GM23338 (cell line): Measurements from ENCODE around the gene KCNQ1OT1. TPM values are rescaled to one million over a fixed set of nuclear protein-coding genes. Genes with fewer than 3 reads are reported as not detected.
A peak's percentile ranks its signal among the peaks of the same experiment; 100 is the strongest.

Experiments used
- ATAC-seq: fragments of 200-7000 bp; cut with Tn5 transposase; 3 replicates; pipeline ENCODE4 v1.9.1; 2020
- DNase-seq: peaks from one replicate; pipeline ENCODE4 v3.0.0-alpha.2; 2015; ENCODE audit warnings: low spot score
- H2AFZ ChIP-seq: fragments of 200-600 bp; sonication (generic); 2 replicates; pipeline ENCODE4 v1.8.0; 2016; ENCODE audit warnings: antibody characterized with exemption, mild to moderate bottlenecking, moderate library complexity
- H3F3A ChIP-seq: fragments of 200-600 bp; sonication (generic); replicated peaks from 2 replicates; pipeline ENCODE4 v1.8.0; 2017; ENCODE audit warnings: antibody characterized with exemption, mixed run types, low read depth
- H3K27ac ChIP-seq: fragments of 200-600 bp; sonication (generic); 2 replicates; pipeline ENCODE4 v1.6.1; 2016; ENCODE audit warnings: low read depth
- H3K27me3 ChIP-seq: fragments of 200-600 bp; sonication (generic); 2 replicates; pipeline ENCODE4 v1.8.0; 2016; ENCODE audit warnings: mild to moderate bottlenecking, mixed run types, moderate library complexity; ENCODE audit not compliant: insufficient read depth
- H3K36me3 ChIP-seq: fragments of 200-600 bp; sonication (generic); 2 replicates; pipeline ENCODE4 v1.8.0; 2016; ENCODE audit warnings: mild to moderate bottlenecking; ENCODE audit not compliant: insufficient read depth
- H3K4me1 ChIP-seq: fragments of 200-600 bp; sonication (generic); 2 replicates; pipeline ENCODE4 v1.8.0; 2016; ENCODE audit warnings: mild to moderate bottlenecking, moderate library complexity; ENCODE audit not compliant: insufficient read depth
- H3K4me2 ChIP-seq: fragments of 200-600 bp; sonication (generic); 2 replicates; pipeline ENCODE4 v1.7.1; 2017; ENCODE audit warnings: mixed run types
- H3K4me3 ChIP-seq: fragments of 200-600 bp; sonication (generic); 2 replicates; pipeline ENCODE4 v1.6.1; 2016; ENCODE audit warnings: mixed run types
- H3K79me2 ChIP-seq: fragments of 200-600 bp; sonication (generic); replicated peaks from 2 replicates; pipeline ENCODE4 v1.8.0; 2017; ENCODE audit warnings: mild to moderate bottlenecking; ENCODE audit not compliant: insufficient read depth
- H3K9me2 ChIP-seq: fragments of 200-600 bp; sonication (generic); 2 replicates; pipeline ENCODE4 v1.8.0; 2017; ENCODE audit not compliant: insufficient read depth
- H4K20me1 ChIP-seq: fragments of 200-600 bp; sonication (generic); replicated peaks from 2 replicates; pipeline ENCODE4 v1.8.0; 2017; ENCODE audit warnings: mild to moderate bottlenecking; ENCODE audit not compliant: insufficient read depth
- H3K27ac Mint-ChIP-seq: 2 replicates; pipeline ENCODE4 v1.8.0; 2020; ENCODE audit warnings: inconsistent platforms, mild to moderate bottlenecking, moderate library complexity, mixed read lengths
- H3K27me3 Mint-ChIP-seq: 3 replicates; pipeline ENCODE4 v1.8.0; 2022; ENCODE audit warnings: low read depth, mild to moderate bottlenecking, moderate library complexity, mixed read lengths, inconsistent platforms; ENCODE audit not compliant: insufficient read depth, poor library complexity
- H3K36me3 Mint-ChIP-seq: 3 replicates; pipeline ENCODE4 v1.8.0; 2021; ENCODE audit warnings: low read depth, mild to moderate bottlenecking, inconsistent platforms, moderate library complexity, mixed read lengths
- H3K4me1 Mint-ChIP-seq: 3 replicates; pipeline ENCODE4 v1.8.0; 2020; ENCODE audit warnings: mild to moderate bottlenecking, inconsistent platforms, mixed read lengths
- H3K4me3 Mint-ChIP-seq: 3 replicates; pipeline ENCODE4 v1.8.0; 2021; ENCODE audit warnings: moderate library complexity, mild to moderate bottlenecking, inconsistent platforms, mixed read lengths
- H3K9me3 Mint-ChIP-seq: 3 replicates; pipeline ENCODE4 v1.8.0; 2020; ENCODE audit warnings: moderate library complexity, mild to moderate bottlenecking, inconsistent platforms, mixed read lengths
- CREB1 ChIP-seq: fragments of 250-450 bp; sonication (Bioruptor Pico); IDR thresholded peaks from 2 replicates; pipeline ENCODE4 v1.5.0; 2020; ENCODE audit warnings: low read depth, mild to moderate bottlenecking, moderate library complexity
- EZH2 ChIP-seq: fragments of 200-600 bp; sonication (generic); IDR thresholded peaks from one replicate; pipeline ENCODE4 v1.8.0; 2017; ENCODE audit warnings: antibody characterized with exemption, mild to moderate bottlenecking, low read depth; ENCODE audit not compliant: unreplicated experiment
- JUNB ChIP-seq: IDR thresholded peaks from one replicate; pipeline ENCODE4 v1.6.1; 2016; ENCODE audit warnings: antibody characterized with exemption; ENCODE audit not compliant: unreplicated experiment
- POLR2AphosphoS5 ChIP-seq: IDR thresholded peaks from 2 replicates; pipeline ENCODE4 v1.6.1; 2016; ENCODE audit warnings: antibody characterized with exemption, low read depth
- ZNF114 ChIP-seq: fragments of 250-450 bp; sonication (Bioruptor Pico); IDR thresholded peaks from 2 replicates; pipeline ENCODE4 v1.5.0; 2020; ENCODE audit warnings: mild to moderate bottlenecking, moderate library complexity
- polyA plus RNA-seq: library from polyadenylated mRNA; unstranded; fragments of >200 nt; fragmentation: Nextera tagmentation; extraction: Ambion mirVana; gene quantifications from 2 replicates; pipeline ENCODE4 v1.2.1, GENCODE V29; 2016
- total RNA-seq: library from RNA; depleted of rRNA; stranded (reverse); fragments of >200 nt; shearing (Covaris generic); gene quantifications from 2 replicates; pipeline ENCODE4 v1.2.3, GENCODE V29; 2014
- TF ChIP-seq, protein P1 (sequence below): IDR thresholded peaks from 2 replicates; pipeline ENCODE4 v1.6.1; 2016; ENCODE audit warnings: antibody characterized with exemption

The KCNQ1OT1 gene
- total and polyA plus RNA-seq, 2 experiments from 2014 or later = 1.5 to 4.2 TPM

DNA sequence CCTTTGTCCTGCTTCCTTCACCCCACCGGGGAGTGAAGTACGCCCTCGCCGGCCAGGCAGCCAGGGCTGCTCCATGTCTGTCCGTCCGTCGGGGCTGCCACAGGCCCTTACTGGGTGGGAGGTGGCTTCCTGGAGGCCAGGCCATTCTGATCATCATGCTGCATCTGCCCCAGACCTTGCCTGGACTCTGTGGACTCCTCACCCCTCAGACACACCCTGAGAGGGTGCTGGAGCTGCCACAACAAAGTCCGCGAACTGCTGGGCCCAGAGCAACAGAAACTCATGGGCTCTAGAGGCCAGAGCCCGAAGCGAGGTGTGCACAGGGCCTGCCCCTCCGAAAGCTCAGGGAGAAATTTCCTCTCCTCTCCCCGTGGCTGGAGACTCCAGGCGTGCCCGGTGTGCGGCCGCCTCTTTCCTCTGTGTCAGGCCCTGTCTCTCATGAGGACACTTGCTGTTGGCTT, 124.2 kb downstream of the KCNQ1OT1 start:
- Histone ChIP-seq H4K20me1 (no peaks in the 10 kb centered on the region), H3K79me2 (no peaks in the 10 kb centered on the region), H3K27me3 (peaks cover 3% of the 10 kb centered on the region), H3K4me1 (no peaks in the 10 kb centered on the region), H3F3A (no peaks in the 10 kb centered on the region), H3K36me3 (no peaks in the 10 kb centered on the region), H3K4me3 (no peak overlapping the region), H3K27ac (no peak overlapping the region), H2AFZ (no peak overlapping the region), H3K9me2 (no peaks in the 10 kb centered on the region), H3K4me2 (no peak overlapping the region)
- Mint-ChIP-seq H3K9me3 (no peaks in the 10 kb centered on the region), H3K27ac (no peak overlapping the region), H3K36me3 (no peaks in the 10 kb centered on the region), H3K27me3 (peaks cover 38% of the 10 kb centered on the region), H3K4me3 (no peak overlapping the region), H3K4me1 (peaks cover 4% of the 10 kb centered on the region; the same call in 2 of the 3 replicates)
- ATAC-seq = no peak
- DNase-seq = no peak
- no peak for TF ChIP-seq ZNF114 (CRISPR knock-in tag)
- TF ChIP-seq, protein P1, sequence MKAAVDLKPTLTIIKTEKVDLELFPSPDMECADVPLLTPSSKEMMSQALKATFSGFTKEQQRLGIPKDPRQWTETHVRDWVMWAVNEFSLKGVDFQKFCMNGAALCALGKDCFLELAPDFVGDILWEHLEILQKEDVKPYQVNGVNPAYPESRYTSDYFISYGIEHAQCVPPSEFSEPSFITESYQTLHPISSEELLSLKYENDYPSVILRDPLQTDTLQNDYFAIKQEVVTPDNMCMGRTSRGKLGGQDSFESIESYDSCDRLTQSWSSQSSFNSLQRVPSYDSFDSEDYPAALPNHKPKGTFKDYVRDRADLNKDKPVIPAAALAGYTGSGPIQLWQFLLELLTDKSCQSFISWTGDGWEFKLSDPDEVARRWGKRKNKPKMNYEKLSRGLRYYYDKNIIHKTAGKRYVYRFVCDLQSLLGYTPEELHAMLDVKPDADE = no peak
- TF ChIP-seq EZH2 = no peak

DNA sequence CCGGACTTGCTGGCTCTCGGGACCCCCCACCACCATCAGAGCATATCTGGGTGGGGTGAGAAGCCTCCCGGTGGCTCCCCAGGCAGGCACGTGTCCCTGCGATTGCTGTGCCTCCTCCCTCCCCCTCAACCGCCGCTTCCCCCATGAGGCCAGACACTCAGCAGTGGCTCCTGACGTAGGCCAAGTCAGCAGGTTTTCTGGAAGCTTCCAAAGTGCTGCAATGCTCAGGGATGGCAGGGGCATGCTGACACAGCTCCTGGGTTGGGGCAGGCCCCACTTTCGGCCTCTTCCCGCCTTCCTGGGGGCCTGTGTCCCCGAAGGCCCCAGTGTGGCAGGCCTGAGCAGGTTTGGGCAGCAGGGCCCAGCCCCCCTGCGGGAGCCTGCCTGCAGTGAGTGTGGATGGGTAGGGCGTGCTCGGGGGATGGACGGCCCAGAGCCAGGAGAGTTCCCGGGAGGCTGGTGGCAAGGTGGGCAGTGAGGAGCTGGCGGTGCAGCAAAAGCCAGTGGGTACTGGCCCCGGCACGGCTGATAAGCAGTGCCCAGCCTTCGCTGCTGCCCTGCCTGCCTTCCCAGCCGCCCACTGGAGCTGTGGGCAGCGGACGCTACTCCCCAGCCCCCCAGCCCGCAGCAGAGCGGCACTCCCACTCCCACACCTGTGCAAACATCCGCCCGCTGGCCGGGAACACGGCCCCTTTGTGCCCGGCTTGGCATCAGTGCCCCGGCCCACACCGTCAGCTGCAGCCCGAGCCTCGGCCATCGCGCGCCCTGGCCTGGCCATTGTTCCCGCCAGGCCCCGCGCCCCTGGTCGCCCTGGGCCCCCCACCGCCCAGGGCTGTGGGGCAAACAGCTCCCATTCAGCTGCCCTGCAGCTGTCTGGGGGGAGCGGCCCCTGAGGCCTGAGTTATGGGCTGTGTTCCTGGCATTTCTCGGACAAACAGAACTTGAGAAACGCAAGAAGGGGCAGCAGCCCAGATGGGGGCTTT, 125.0 kb downstream of the KCNQ1OT1 start:
- no peak overlapping the region for H3K4me3 Mint-ChIP-seq
- DNase-seq (no peak), ATAC-seq (peak; percentile 10)
- Histone ChIP-seq H3K79me2 (no peaks in the 10 kb centered on the region), H3K36me3 (no peaks in the 10 kb centered on the region), H3F3A (no peaks in the 10 kb centered on the region), H3K27ac (no peak overlapping the region), H4K20me1 (no peaks in the 10 kb centered on the region), H3K4me3 (no peak overlapping the region), H3K4me1 (no peaks in the 10 kb centered on the region), H3K27me3 (peaks cover 3% of the 10 kb centered on the region; the same call in 1 of the 2 replicates), H2AFZ (no peak overlapping the region), H3K4me2 (no peak overlapping the region), H3K9me2 (no peaks in the 10 kb centered on the region)
- H3K4me1 Mint-ChIP-seq = peaks cover 4% of the 10 kb centered on the region; the same call in 2 of the 3 replicates
- H3K9me3 Mint-ChIP-seq = no peaks in the 10 kb centered on the region
- TF ChIP-seq JUNB (no peak), POLR2AphosphoS5 (no peak), EZH2 (no peak)
- H3K36me3 Mint-ChIP-seq = no peaks in the 10 kb centered on the region
- peaks cover 35% of the 10 kb centered on the region for H3K27me3 Mint-ChIP-seq
- no peak overlapping the region for H3K27ac Mint-ChIP-seq

DNA sequence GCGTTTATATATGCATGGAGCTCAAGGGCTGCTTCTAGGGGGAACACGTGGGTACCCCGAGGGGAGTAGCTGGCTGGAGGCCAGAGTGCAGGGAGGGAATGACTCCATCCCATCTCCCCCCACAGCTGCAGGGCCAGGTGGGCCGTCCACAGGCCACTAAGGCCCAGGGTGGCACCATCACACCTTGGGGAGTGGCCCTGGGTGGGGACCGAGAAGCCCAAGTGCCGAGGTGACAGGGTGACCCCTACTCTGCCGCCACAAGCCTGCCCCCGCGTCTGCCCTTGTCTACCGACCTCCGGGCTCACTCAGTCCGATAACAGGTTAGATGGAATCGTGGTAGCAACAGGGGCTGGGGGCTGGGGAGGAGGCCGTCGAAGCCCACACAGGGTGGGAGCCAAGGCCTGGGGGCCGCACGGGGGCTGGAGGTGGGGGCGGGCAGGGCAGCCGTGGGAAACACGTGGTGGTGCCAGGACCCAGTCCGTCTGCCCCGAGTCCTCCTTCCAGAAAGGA, 125.7 kb downstream of the KCNQ1OT1 start:
- Histone ChIP-seq H3K4me2 (no peak overlapping the region), H3K27me3 (peaks cover 4% of the 10 kb centered on the region; the same call in 1 of the 2 replicates), H3K4me3 (no peak overlapping the region), H3K79me2 (no peaks in the 10 kb centered on the region), H3K36me3 (no peaks in the 10 kb centered on the region), H3K27ac (no peak overlapping the region), H2AFZ (no peak overlapping the region), H3K9me2 (no peaks in the 10 kb centered on the region), H4K20me1 (no peaks in the 10 kb centered on the region), H3F3A (no peaks in the 10 kb centered on the region), H3K4me1 (no peaks in the 10 kb centered on the region)
- no peak overlapping the region for H3K4me3 Mint-ChIP-seq
- H3K27ac Mint-ChIP-seq = no peak overlapping the region
- TF ChIP-seq CREB1 (CRISPR knock-in tag) = no peak
- H3K4me1 Mint-ChIP-seq = peaks cover 4% of the 10 kb centered on the region; the same call in 2 of the 3 replicates
- H3K36me3 Mint-ChIP-seq = no peaks in the 10 kb centered on the region
- ATAC-seq (no peak), DNase-seq (no peak)
- H3K9me3 Mint-ChIP-seq = no peaks in the 10 kb centered on the region
- peaks cover 32% of the 10 kb centered on the region for H3K27me3 Mint-ChIP-seq
